Stimulated activated CD4-positive, alpha-beta T cell treated with anti-CD3 and anti-CD28 coated beads, Interleukin-2, amount 100 ng/mL, for 24 hours (primary cell): Measurements from ENCODE around the gene F2R.
"Not testable (repeated sequence)": the region's sequence is repeated elsewhere in the genome, so short reads cannot be mapped to it uniquely, and the experiment has no call there.

ENCODE experiments used
- DNase-seq, 2 donors: peaks; one replicate each; pipeline ENCODE4 v3.0.0-alpha.2; 2020

F2R gene

GRCh38 chr5:76715736-76716455, at the start of gene F2R:
TSS of gene F2R (plus strand) at chr5:76716126. CDS start at chr5:76716308, 182 bp downstream.
- DNase-seq = peak; percentile 58 to 60

GRCh38 chr5:76667495-76667894, 48.4 kb upstream of the F2R start:
- no peak for DNase-seq

DNA sequence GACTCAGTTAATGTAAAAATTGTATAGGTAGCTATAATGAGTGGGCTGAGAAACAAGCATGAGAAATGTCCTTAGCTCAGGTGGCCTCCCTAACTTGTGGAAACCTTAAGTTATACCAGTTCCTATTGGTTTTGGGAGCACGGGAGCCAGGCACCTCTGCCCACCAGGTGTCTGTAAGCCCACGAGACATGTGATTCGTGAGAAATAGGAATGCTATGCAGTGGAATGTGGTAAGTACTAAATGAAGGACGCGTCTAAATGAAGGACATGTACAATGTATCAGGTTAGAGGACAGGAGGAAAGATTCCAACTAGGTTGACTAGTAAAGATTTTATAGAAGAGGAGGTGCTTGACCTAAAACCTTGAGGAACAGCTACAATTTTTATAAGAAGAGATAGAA, 46.7 kb upstream of the F2R start:
- no peak for DNase-seq

- DNase-seq = no peak
Measured at GRCh38 chr5:76670508-76670907, 45.4 kb upstream of the F2R start.

GRCh38 chr5:76672242-76672641, 43.7 kb upstream of the F2R start:
- DNase-seq = no peak

GRCh38 chr5:76673125-76673524, 42.8 kb upstream of the F2R start:
- no peak for DNase-seq

DNA sequence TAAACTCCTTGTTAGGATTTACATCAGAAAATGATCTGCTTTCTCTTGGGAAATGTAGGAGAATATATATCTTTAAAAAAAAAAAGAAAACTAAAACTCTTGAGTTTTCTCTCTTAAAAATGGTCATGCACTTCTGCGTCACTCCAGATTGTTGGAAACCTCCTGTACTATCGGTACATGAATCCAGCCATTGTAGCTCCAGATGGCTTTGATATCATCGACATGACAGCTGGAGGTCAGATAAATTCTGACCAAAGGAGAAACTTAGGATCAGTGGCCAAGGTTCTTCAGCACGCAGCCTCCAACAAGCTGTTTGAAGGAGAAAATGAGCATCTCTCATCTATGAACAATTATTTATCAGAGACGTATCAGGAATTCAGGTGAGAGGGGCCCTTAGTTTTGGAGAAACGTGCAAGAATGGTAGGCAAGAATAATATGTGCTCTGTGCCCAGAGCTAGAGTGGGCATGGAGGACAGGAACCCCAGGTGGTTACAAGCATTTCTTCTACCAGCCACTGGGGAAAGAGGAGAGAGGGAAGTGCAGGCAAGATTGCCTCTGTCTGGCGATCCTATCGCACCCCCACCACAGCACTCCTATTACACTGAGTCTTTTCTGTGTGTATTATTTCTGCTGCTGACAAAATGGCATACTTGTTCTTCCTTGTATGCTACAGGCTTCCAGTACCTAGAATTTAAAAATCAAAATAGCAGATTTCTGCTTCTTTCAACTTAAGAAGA, 41.4 kb upstream of the F2R start:
- DNase-seq = no peak

DNA sequence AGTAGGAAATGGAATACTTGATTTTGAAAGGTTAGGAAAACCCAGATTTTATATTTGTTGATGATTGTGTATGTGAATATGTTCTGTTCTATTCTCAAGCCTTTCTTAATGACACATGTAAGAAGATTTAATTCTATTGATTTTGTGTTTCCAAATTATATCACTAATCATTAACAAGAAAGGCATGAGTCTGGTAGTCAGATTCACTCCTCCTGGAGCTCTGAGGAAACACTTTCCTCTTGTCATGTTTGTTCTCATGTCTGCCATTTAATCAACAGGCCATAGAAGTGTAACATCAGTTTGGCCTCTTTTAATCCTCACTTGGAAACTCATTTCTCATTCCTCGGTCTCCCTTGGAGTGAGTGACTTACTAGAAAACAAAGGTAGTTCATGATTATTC, 40.6 kb upstream of the F2R start:
- no peak for DNase-seq

GRCh38 chr5:76677849-76678472, 38.0 kb upstream of the F2R start:
- no peak for DNase-seq

- no peak for DNase-seq
Measured at GRCh38 chr5:76679231-76679630, 36.7 kb upstream of the F2R start.

DNA sequence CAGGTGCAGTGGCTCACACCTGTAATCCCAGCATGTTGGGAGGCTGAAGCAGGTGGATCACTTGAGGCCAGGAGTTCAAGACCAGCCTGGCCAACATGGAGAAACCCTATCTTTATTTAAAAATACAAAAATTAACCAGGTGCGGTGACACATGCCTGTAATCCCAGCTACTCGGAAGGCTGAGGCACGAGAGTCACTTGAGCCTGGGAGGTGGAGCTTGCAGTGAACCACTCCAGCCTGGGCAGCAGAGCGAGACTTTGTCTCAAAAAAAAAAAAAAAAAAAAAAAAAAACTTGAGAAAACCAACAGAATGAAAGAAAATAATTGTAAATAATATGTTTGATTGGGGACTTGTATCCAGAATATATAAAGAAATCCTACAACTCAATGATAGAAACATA, 35.1 kb upstream of the F2R start:
- DNase-seq = not testable (repeated sequence)

- DNase-seq = no peak
Measured at GRCh38 chr5:76681287-76681686, 34.6 kb upstream of the F2R start.

GRCh38 chr5:76682387-76682786, 33.5 kb upstream of the F2R start:
- DNase-seq = no peak

- no peak for DNase-seq
Measured at GRCh38 chr5:76683816-76684731, 31.9 kb upstream of the F2R start.

DNA sequence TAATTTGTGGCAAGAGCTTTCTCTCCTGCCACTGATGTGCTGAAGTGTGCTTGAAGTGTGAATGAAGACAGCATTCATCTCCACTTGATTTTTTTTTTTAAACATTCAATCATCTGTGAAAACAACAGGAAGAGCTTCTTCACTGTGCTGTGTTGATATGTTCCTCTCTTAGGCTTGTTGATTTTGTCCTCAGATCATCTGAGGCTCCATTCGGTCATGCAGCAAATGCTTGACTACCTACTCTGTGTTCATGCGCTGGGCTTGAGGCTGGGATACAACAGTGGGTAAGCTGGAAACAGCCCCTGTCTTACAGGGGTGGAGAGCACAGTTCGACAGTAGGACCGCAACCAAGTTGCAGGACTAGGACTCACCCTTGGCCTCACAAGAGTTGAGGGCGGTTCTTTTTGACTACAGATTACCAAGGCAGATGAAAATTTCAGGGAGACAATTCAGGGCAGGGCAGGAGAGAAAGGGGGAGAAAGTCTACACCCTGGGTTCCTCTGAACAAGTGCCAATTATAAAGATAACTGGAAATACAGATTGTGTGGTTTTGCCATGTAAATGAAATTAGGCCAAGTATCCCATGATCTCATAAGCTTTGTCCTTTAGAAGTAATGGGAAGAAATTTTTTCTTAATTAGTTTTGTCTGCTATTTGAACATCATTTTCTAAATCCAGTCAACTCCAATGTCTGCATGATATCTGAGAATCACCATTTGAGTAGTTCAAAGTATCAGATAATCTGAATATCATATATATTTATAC, 31.0 kb upstream of the F2R start:
- no peak for DNase-seq

DNA sequence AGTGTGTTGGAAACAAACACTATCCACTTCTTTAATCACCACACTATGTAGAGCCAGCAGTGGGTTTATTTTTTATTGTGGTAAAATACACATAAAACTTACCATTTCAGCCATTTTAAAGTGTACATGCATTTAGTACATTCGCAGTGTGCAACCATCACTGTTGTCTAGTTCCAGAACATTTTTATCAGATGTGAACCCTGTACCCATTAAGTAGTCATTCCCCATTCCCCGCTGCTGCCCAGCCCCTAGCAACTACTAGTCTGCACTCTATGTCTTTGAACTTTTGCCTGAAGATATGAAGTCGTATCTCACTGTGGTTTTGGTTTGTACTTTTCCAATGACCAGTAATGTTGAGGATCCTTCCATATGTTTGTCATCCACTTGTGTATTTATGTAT, 30.2 kb upstream of the F2R start:
- DNase-seq = no peak

GRCh38 chr5:76688212-76688611, 27.7 kb upstream of the F2R start:
- no peak for DNase-seq

GRCh38 chr5:76688836-76689235, 27.1 kb upstream of the F2R start:
- no peak for DNase-seq

DNA sequence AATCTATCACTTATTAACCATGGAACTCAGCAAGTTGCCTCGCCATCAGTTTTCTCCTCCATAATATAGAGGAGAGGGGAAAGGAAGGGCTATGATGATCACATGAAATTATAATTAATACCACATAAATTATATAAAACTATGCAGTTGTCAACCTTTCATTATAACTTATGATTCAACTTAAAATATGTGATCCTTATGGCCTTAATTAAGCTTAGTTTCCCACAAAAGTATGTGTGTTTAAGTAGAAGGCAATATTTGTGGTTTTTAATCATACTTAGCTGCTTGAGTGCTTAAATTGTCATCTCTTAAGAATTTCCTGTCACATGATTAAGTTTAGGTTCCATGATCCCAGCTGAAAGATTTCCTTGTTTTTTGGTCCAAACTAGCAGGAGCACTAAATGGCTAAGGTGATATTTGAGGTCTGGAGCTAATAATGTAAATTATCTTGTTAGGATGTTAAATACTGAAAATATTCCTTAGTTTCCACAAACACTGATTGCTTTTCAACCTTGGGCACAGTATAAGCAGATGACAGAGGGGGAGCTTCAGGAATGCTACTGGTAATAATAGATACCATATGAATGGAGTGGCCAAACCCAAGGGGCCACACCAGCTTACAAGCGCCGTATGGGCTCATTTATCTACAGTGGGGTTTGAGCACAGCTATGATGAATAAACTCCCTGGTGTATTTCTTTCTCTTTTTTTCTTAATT, 26.4 kb upstream of the F2R start:
- no peak for DNase-seq

GRCh38 chr5:76690037-76690679, 25.8 kb upstream of the F2R start:
- no peak for DNase-seq
